Measurements from ENCODE around the gene HERC6.

HERC6 gene

DNA sequence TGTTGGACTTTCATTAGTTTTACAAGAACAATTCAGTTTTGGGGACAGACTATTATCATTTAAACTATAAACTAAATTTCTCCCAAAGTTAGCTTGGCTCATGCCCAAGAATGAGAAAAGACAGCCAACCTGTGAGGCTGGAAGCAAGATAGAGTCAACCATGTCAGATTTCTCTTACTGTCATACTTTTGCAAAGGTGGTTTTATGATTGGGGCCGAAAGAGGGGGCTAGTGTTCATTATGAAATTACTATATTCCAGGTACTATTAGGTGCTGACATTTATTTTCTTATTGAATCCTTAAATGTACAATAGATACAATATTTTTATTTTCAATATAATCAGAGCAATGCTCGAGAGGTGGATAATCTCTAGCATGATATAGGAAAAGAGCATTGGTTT is 30.6 kb downstream of the HERC6 start:
- intact Hi-C loops (cut with DNase I; ENCODE audit: low total_unique reads): no loop called here
- no peaks in the 10 kb centered on the region for H3K4me1 ChIP-seq
- TF ChIP-seq CTCF (IDR thresholded peaks at IDR 0.05): no peak
- H3K27ac ChIP-seq: no peak overlapping the region
- no peaks in the 10 kb centered on the region for H3K9me3 ChIP-seq
- no peak overlapping the region for H3K4me3 ChIP-seq
- peaks cover 0 to 7% (median 4%) of the 10 kb centered on the region in 3 donors for H3K36me3 ChIP-seq
- H3K27me3 ChIP-seq: no peaks in the 10 kb centered on the region
- no peak for DNase-seq

DNA sequence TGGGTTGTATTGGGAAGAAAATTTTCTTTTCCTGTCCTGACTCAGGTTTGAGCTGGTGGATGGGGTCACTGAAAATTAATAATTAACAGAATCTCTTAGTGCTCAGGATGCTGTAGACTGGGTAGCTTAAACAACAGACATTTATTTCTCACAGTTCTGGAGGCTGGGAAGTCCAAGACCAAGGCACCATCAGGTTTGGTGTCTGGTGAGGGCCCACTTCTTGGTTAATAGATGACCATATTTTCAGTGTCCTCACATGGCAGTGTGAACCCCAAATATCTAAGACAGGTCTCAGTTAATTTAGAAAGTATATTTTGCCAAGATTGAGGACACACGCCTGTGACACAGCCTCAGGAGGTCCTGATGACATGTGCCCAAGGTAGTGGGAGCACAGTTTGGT is 31.1 kb downstream of the HERC6 start:
- Histone ChIP-seq H3K4me1 (no peaks in the 10 kb centered on the region), H3K9me3 (no peaks in the 10 kb centered on the region), H3K4me3 (no peak overlapping the region), H3K27ac (no peak overlapping the region), H3K27me3 (no peaks in the 10 kb centered on the region), H3K36me3 (peaks cover 0 to 7% (median 2%) of the 10 kb centered on the region in 3 donors)
- TF ChIP-seq CTCF (IDR thresholded peaks at IDR 0.05): no peak
- intact Hi-C loops (cut with DNase I; ENCODE audit: low total_unique reads): no loop called here
- DNase-seq: no peak

- no peak for DNase-seq
- H3K4me3 ChIP-seq: no peak overlapping the region
- no peaks in the 10 kb centered on the region for H3K9me3 ChIP-seq
- H3K27ac ChIP-seq: no peak overlapping the region
- peaks cover 0 to 3% (median 0%) of the 10 kb centered on the region in 3 donors for H3K36me3 ChIP-seq
- H3K27me3 ChIP-seq: no peaks in the 10 kb centered on the region
- no peak for TF ChIP-seq CTCF (IDR thresholded peaks at IDR 0.05)
- no peaks in the 10 kb centered on the region for H3K4me1 ChIP-seq
- intact Hi-C loops (cut with DNase I; ENCODE audit: low total_unique reads): no loop called here
Observed at GRCh38 chr4:88411491-88412096, 32.9 kb downstream of the HERC6 start.

DNA sequence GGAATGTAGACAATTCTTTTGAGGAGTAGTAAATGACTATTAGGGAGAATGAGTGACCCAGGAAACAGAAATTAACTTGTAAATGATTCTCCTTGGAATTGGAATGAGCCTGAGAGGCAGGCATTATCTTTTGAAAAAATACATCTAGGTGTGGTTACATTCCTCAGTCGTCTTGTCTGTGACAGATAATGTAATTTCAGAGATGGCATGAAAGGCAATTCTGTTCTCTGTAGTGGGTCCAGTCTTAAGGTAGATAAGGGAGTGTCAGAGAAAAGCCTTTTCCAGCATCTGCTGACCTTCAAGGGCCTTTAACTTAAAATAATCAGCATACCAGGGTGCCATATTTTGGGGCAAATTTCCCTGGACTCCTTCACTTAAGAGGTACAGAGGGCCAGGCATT is 35.1 kb downstream of the HERC6 start:
- intact Hi-C loops (cut with DNase I; ENCODE audit: low total_unique reads): no loop called here
- no peaks in the 10 kb centered on the region for H3K27me3 ChIP-seq
- TF ChIP-seq CTCF (IDR thresholded peaks at IDR 0.05): no peak

GRCh38 chr4:88414755-88415154 is 36.1 kb downstream of the HERC6 start:
- H3K4me3 ChIP-seq: no peak overlapping the region
- no peak for TF ChIP-seq CTCF (IDR thresholded peaks at IDR 0.05)
- no peaks in the 10 kb centered on the region for H3K27me3 ChIP-seq
- intact Hi-C loops (cut with DNase I; ENCODE audit: low total_unique reads): no loop called here
- peaks cover 0 to 3% (median 0%) of the 10 kb centered on the region in 3 donors for H3K36me3 ChIP-seq
- H3K9me3 ChIP-seq: no peaks in the 10 kb centered on the region
- H3K27ac ChIP-seq: no peak overlapping the region
- no peak for DNase-seq
- H3K4me1 ChIP-seq: no peaks in the 10 kb centered on the region

More for the DNA sequence above, 35.1 kb downstream of the HERC6 start:
- H3K27ac ChIP-seq: no peak overlapping the region
- peaks cover 0 to 3% (median 0%) of the 10 kb centered on the region in 3 donors for H3K36me3 ChIP-seq
- no peaks in the 10 kb centered on the region for H3K4me1 ChIP-seq
- no peak overlapping the region for H3K4me3 ChIP-seq
- no peaks in the 10 kb centered on the region for H3K9me3 ChIP-seq
- no peak for DNase-seq

DNA sequence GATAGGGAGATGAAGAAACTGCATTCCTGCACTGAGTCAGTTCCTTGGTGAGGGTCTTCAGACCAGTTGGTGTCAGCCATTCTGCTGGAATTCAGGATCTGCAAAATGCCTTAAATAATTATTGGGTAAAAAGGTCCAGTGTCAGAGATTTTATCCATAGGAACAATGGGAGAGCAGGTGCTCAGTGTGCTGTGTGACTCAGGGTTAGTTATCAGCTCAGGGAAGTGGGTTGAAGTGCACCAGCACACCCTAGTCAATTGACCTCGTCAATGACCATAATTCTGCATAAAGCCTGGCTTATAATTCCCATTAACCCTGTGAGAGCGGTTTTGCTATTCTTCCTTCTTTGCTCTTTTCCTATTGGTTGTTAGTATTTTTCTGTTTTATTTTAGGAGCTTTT is 37.3 kb downstream of the HERC6 start:
- Histone ChIP-seq H3K27ac (no peak overlapping the region), H3K36me3 (peaks cover 0 to 3% (median 0%) of the 10 kb centered on the region in 3 donors), H3K4me3 (no peak overlapping the region), H3K4me1 (no peaks in the 10 kb centered on the region), H3K27me3 (no peaks in the 10 kb centered on the region), H3K9me3 (no peaks in the 10 kb centered on the region)
- intact Hi-C loops (cut with DNase I; ENCODE audit: low total_unique reads): no loop called here
- DNase-seq: no peak
- TF ChIP-seq CTCF (IDR thresholded peaks at IDR 0.05): no peak

Measured in tibial artery (tissue), 4 donors.